Natural killer cell (primary cell): ENCODE results near the gene RPS6KA1. TPM values are rescaled to one million over a fixed set of nuclear protein-coding genes. Genes with fewer than 3 reads are reported as not detected.
A peak's percentile ranks its signal among the peaks of the same experiment; 100 is the strongest.
"Not testable (repeated sequence)": the region's sequence is repeated elsewhere in the genome, so short reads cannot be mapped to it uniquely, and the experiment has no call there.

Source experiments
- ATAC-seq, 3 donors: fragments of 150-1000 bp in 2 of 3; fragments of 200-7000 bp in 1 of 3; cut with Tn5 transposase; 1 replicate in 1 of 3; 2 replicates in 2 of 3; pipeline ENCODE4 v1.10.0; 2021; ENCODE audit warnings: mild to moderate bottlenecking in 2 of 3, moderate library complexity in 2 of 3
- DNase-seq, 2 donors: peaks; one replicate each; pipeline versions ENCODE4 v3.0.0 to v3.0.0-alpha.2; 2013 to 2021; ENCODE audit warnings: mixed read lengths in 1 of 2
- H3K27ac ChIP-seq: one replicate; pipeline ENCODE4 v1.5.1; 2013; ENCODE audit warnings: mild to moderate bottlenecking, low read length
- H3K27me3 ChIP-seq: one replicate; pipeline ENCODE4 v1.6.1; 2013; ENCODE audit warnings: low read length; ENCODE audit not compliant: control insufficient read depth, insufficient read depth
- H3K36me3 ChIP-seq: one replicate; pipeline ENCODE4 v1.6.1; 2013; ENCODE audit warnings: low read length; ENCODE audit not compliant: control insufficient read depth, insufficient read depth
- H3K4me1 ChIP-seq: one replicate; pipeline ENCODE4 v1.6.1; 2013; ENCODE audit warnings: low read length; ENCODE audit not compliant: control insufficient read depth, insufficient read depth
- H3K4me3 ChIP-seq: one replicate; pipeline ENCODE4 v1.5.1; 2013; ENCODE audit warnings: low read length
- H3K9me3 ChIP-seq: one replicate; pipeline ENCODE4 v1.6.1; 2013; ENCODE audit warnings: low read length; ENCODE audit not compliant: control insufficient read depth, insufficient read depth
- H3K27ac Mint-ChIP-seq, 2 donors: one replicate each; pipeline ENCODE4 v1.8.0; 2022; ENCODE audit warnings: mild to moderate bottlenecking in 2 of 2, mixed read lengths in 2 of 2, moderate library complexity in 1 of 2
- H3K27me3 Mint-ChIP-seq, 2 donors: one replicate each; pipeline ENCODE4 v1.8.0; 2022; ENCODE audit warnings: low read depth in 2 of 2, mixed read lengths in 2 of 2
- H3K36me3 Mint-ChIP-seq: one replicate; pipeline ENCODE4 v1.8.0; 2022; ENCODE audit warnings: mixed read lengths
- H3K4me1 Mint-ChIP-seq, 2 donors: one replicate each; pipeline ENCODE4 v1.8.0; 2022; ENCODE audit warnings: mixed read lengths in 2 of 2
- H3K4me3 Mint-ChIP-seq: one replicate; pipeline ENCODE4 v1.8.0; 2022; ENCODE audit warnings: mild to moderate bottlenecking, moderate library complexity, mixed read lengths
- H3K9me3 Mint-ChIP-seq, 2 donors: one replicate each; pipeline ENCODE4 v1.8.0; 2022; ENCODE audit warnings: mixed read lengths in 2 of 2
- WGBS: methylation state at CpG from one replicate; pipeline ENCODE4 v1.1.7; 2013; ENCODE audit warnings: missing lambda C conversion rate; ENCODE audit not compliant: insufficient coverage; 5-methylcytosine and 5-hydroxymethylcytosine counted together
- intact Hi-C: fragments of 100-400 bp; cut with micrococcal nuclease; formaldehyde crosslinking; loops from one replicate; pipeline ENCODE4 v1.14.2; 2022
- total RNA-seq, 4 donors: library from RNA; stranded (reverse); fragments of 120-200 nt in 1 of 4; gene quantifications; one replicate each; pipeline versions ENCODE4 v1.2.3 to v1.2.4, GENCODE V29; 2013 to 2022
- TF ChIP-seq, protein P1 (sequence below): fragments of 200-600 bp; IDR thresholded peaks from one replicate; pipeline ENCODE4 v1.8.0; 2022; ENCODE audit warnings: antibody characterized with exemption

RPS6KA1 gene
- total RNA-seq, 3 donors from 2014 or later (not counting 1 experiment from before 2014, with no cell fraction given) = 191 to 226 (median 215) TPM

DNA sequence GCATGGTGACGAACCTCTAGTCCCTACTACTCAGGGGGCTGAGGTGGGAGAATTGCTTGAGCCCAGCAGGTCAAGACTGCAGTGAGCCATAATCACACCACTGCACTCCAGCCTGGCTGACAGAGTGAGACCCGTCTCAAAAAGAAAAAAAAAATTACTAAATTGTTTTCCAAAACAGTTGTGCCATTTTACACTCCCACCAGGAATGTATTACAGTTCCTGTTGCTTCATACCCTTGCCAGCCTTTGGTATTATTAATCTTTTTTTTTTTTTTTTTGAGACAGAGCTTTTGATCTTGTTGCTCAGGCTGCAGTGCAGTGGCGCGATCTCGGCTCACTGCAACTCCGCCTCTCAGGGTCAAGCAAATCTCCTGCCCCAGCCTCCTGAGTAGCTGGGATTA, 55.9 kb downstream of the RPS6KA1 start:
- Histone ChIP-seq H3K4me3 (no peak overlapping the region), H3K27ac (no peak overlapping the region), H3K4me1 (peaks cover 7% of the 10 kb centered on the region), H3K27me3 (no peaks in the 10 kb centered on the region), H3K36me3 (no peaks in the 10 kb centered on the region), H3K9me3 (peaks cover 6% of the 10 kb centered on the region)
- Mint-ChIP-seq H3K4me3 (no peak overlapping the region), H3K27me3 (no peaks in the 10 kb centered on the region), H3K27ac (no peak overlapping the region), H3K36me3 (no peaks in the 10 kb centered on the region), H3K9me3 (no peaks in the 10 kb centered on the region), H3K4me1 (peaks cover 0 to 5% of the 10 kb centered on the region in 2 donors)
- intact Hi-C loops = no loop called here
- TF ChIP-seq, protein P1, sequence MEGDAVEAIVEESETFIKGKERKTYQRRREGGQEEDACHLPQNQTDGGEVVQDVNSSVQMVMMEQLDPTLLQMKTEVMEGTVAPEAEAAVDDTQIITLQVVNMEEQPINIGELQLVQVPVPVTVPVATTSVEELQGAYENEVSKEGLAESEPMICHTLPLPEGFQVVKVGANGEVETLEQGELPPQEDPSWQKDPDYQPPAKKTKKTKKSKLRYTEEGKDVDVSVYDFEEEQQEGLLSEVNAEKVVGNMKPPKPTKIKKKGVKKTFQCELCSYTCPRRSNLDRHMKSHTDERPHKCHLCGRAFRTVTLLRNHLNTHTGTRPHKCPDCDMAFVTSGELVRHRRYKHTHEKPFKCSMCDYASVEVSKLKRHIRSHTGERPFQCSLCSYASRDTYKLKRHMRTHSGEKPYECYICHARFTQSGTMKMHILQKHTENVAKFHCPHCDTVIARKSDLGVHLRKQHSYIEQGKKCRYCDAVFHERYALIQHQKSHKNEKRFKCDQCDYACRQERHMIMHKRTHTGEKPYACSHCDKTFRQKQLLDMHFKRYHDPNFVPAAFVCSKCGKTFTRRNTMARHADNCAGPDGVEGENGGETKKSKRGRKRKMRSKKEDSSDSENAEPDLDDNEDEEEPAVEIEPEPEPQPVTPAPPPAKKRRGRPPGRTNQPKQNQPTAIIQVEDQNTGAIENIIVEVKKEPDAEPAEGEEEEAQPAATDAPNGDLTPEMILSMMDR = no peak
- 92% methylated on average over 6 of the region's 6 CpGs for WGBS
- DNase-seq = no peak
- no peak for ATAC-seq

DNA sequence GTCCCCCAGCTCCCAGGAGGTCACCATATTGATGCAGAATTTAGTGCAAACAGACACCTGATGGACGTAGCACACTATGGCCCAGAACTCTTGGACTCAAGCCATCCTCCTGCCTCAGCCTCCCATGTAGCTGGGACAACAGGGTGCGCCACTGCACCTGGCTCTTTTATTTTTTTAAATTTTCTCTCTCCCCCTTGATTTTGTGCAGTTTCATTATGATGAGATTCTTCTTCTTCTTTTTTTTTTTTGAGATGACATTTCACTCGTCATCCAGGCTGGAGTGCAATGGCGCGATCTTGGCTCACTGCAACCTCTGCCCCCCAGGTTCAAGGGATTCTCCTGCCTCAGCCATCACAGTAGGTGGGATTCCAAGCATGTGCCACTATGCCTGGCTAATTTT, 63.8 kb downstream of the RPS6KA1 start:
- Histone ChIP-seq H3K36me3 (no peaks in the 10 kb centered on the region), H3K27ac (no peak overlapping the region), H3K27me3 (no peaks in the 10 kb centered on the region), H3K4me1 (no peaks in the 10 kb centered on the region), H3K9me3 (peaks cover 3% of the 10 kb centered on the region), H3K4me3 (no peak overlapping the region)
- Mint-ChIP-seq H3K36me3 (peaks cover 5% of the 10 kb centered on the region), H3K4me1 (peaks cover 6 to 7% of the 10 kb centered on the region in 2 donors), H3K27me3 (peaks cover 0 to 4% of the 10 kb centered on the region in 2 donors), H3K4me3 (no peak overlapping the region), H3K9me3 (no peaks in the 10 kb centered on the region), H3K27ac (no peak overlapping the region)
- ATAC-seq (no peak), DNase-seq (no peak)
- intact Hi-C loops = no loop called here
- TF ChIP-seq, protein P1 = no peak
- WGBS = 83% methylated on average over 5 of the region's 5 CpGs

DNA sequence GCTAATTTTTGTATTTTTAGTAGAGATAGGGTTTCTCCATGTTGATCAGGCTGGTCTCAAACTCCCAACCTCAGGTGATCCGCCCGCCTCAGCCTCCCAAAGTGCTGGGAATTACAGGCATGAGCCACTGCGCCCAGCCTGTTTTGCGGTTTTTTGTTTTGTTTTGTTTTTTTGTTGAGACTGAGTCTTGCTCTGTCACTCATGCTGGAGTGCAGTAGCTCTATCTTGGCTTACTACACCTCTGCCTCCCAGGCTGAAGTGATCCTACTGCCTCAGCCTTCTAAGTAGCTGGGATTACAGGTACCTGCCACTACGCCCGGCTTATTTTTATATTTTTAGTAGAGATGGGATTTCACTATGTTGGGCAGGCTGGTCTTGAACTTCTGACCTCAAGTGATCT, 65.0 kb downstream of the RPS6KA1 start:
- H3K4me3 Mint-ChIP-seq, H3K27ac ChIP-seq, intact Hi-C loops, H3K36me3 Mint-ChIP-seq, H3K9me3 ChIP-seq, H3K36me3 ChIP-seq, H3K4me1 ChIP-seq, H3K27ac Mint-ChIP-seq, DNase-seq, H3K9me3 Mint-ChIP-seq, H3K27me3 ChIP-seq, H3K4me3 ChIP-seq, H3K27me3 Mint-ChIP-seq, ATAC-seq, H3K4me1 Mint-ChIP-seq: not testable (repeated sequence)
- WGBS = 94% methylated on average over 6 of the region's 6 CpGs

DNA sequence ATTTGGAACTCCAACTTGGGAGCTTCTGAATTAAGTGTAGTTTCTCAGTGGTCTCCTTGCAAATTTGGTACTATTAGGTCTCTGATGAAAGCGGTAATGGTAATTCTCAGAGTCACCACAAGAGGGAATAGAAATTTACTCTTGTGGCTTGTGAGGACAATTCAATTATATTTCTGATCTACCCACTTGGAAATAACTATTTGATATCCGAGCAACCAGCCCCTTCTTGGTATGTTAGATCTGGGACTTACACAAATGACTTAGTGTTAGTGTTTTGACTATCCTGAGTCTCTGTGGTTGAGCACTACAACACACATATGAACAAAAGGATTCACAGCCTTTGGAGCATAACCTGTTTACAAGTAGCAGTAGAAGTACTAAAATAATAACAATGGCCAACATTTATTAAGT, 68.1 kb downstream of the RPS6KA1 start:
- H3K4me3 ChIP-seq = no peak overlapping the region
- H3K4me1 Mint-ChIP-seq = peaks cover 11% of the 10 kb centered on the region in 2 donors
- TF ChIP-seq, protein P1 = peak; percentile 78
- no peaks in the 10 kb centered on the region for H3K27me3 ChIP-seq
- WGBS = 0% methylated on average over 1 of the region's 2 CpGs
- ATAC-seq = peak; percentile 50 to 80 (median 67)
- H3K27ac ChIP-seq = no peak overlapping the region
- H3K36me3 ChIP-seq = no peaks in the 10 kb centered on the region
- H3K4me3 Mint-ChIP-seq = no peak overlapping the region
- H3K27me3 Mint-ChIP-seq = peaks cover 0 to 4% of the 10 kb centered on the region in 2 donors
- no peaks in the 10 kb centered on the region for H3K9me3 Mint-ChIP-seq
- H3K27ac Mint-ChIP-seq = no peak overlapping the region
- no peaks in the 10 kb centered on the region for H3K4me1 ChIP-seq
- peaks cover 5% of the 10 kb centered on the region for H3K36me3 Mint-ChIP-seq
- peak in 1 of 2 donors; percentile 78 for DNase-seq
- intact Hi-C loops = loop anchor here (1.0 kb wide), 2 partner anchors 192 to 281 kb away; no protein-coding TSS in a partner anchor
- no peaks in the 10 kb centered on the region for H3K9me3 ChIP-seq
